Smooth muscle cell (in vitro differentiated cells): ENCODE results near the gene R3HDM4. TPM values are rescaled to one million over a fixed set of nuclear protein-coding genes. Genes with fewer than 3 reads are reported as not detected.

Source experiments
- DNase-seq: peaks from one replicate; lab custom pipeline; 2025; ENCODE audit not compliant: unreplicated experiment; lab: John Stamatoyannopoulos, UW
- H2AFZ ChIP-seq: fragments of 200-600 bp; sonication (generic); 2 replicates; pipeline ENCODE4 v1.6.0; 2016; ENCODE audit warnings: antibody characterized with exemption, low read depth, mild to moderate bottlenecking
- H3F3A ChIP-seq: fragments of 200-600 bp; sonication (generic); 2 replicates; pipeline ENCODE4 v1.6.0; 2017; ENCODE audit warnings: antibody characterized with exemption, low read depth
- H3K27ac ChIP-seq: fragments of 200-600 bp; sonication (generic); 2 replicates; pipeline ENCODE4 v1.5.1; 2016; ENCODE audit warnings: low read depth, mild to moderate bottlenecking
- H3K27me3 ChIP-seq: fragments of 200-600 bp; sonication (generic); 2 replicates; pipeline ENCODE4 v1.6.1; 2016; ENCODE audit warnings: low read depth, mild to moderate bottlenecking
- H3K36me3 ChIP-seq: fragments of 200-600 bp; sonication (generic); 2 replicates; pipeline ENCODE4 v1.5.1; 2016; ENCODE audit warnings: low read depth
- H3K4me1 ChIP-seq: fragments of 200-600 bp; sonication (generic); 2 replicates; pipeline ENCODE4 v1.5.1; 2016; ENCODE audit warnings: low read depth
- H3K4me2 ChIP-seq: fragments of 200-600 bp; sonication (generic); 2 replicates; pipeline ENCODE4 v1.6.0; 2016; ENCODE audit warnings: mild to moderate bottlenecking
- H3K4me3 ChIP-seq: fragments of 200-600 bp; sonication (generic); 2 replicates; pipeline ENCODE4 v1.5.1; 2016; ENCODE audit warnings: mild to moderate bottlenecking
- H3K79me2 ChIP-seq: fragments of 200-600 bp; sonication (generic); 2 replicates; pipeline ENCODE4 v1.6.0; 2016; ENCODE audit warnings: low read depth, mild to moderate bottlenecking
- H3K9ac ChIP-seq: fragments of 200-600 bp; sonication (generic); 2 replicates; pipeline ENCODE4 v1.6.0; 2016; ENCODE audit warnings: low read depth
- H3K9me3 ChIP-seq: fragments of 200-600 bp; sonication (generic); replicated peaks from 2 replicates; pipeline ENCODE4 v1.5.1; 2016; ENCODE audit warnings: low read depth
- H4K20me1 ChIP-seq: fragments of 200-600 bp; sonication (generic); 2 replicates; pipeline ENCODE4 v1.6.0; 2016; ENCODE audit warnings: low read depth
- CTCF ChIP-seq: fragments of 200-600 bp; sonication (generic); IDR thresholded peaks from 2 replicates; pipeline ENCODE4 v1.5.1; 2017; ENCODE audit warnings: borderline replicate concordance, mild to moderate bottlenecking, antibody characterized with exemption; ENCODE audit not compliant: insufficient read depth, poor library complexity, severe bottlenecking
- WGBS: methylation state at CpG from one replicate; pipeline ENCODE4 v1.1.7; 2016; ENCODE audit warnings: low lambda C conversion rate; 5-methylcytosine and 5-hydroxymethylcytosine counted together
- polyA plus RNA-seq: library from polyadenylated mRNA; unstranded; fragments of >200 nt; fragmentation: Nextera tagmentation; extraction: Ambion mirVana; gene quantifications from 2 replicates; pipeline ENCODE4 v1.2.1, GENCODE V29; 2016
- total RNA-seq: library from RNA; depleted of rRNA; stranded (reverse); fragments of >200 nt; gene quantifications from 2 replicates; pipeline ENCODE4 v1.2.3, GENCODE V29; 2014

The R3HDM4 gene
- total and polyA plus RNA-seq, 2 experiments from 2014 or later, result 42.3 to 69.4 TPM

GRCh38 chr19:867855-868457 is 45.1 kb downstream of the R3HDM4 start:
- Histone ChIP-seq H3K4me2 (no peak overlapping the region), H3K9me3 (no peaks in the 10 kb centered on the region), H3K27ac (no peak overlapping the region), H3F3A (no peaks in the 10 kb centered on the region), H2AFZ (no peak overlapping the region), H3K9ac (no peak overlapping the region), H3K79me2 (no peaks in the 10 kb centered on the region), H3K27me3 (peaks cover 4% of the 10 kb centered on the region), H4K20me1 (peaks cover 18% of the 10 kb centered on the region), H3K4me1 (no peaks in the 10 kb centered on the region), H3K36me3 (no peaks in the 10 kb centered on the region), H3K4me3 (no peak overlapping the region)
- no peak for DNase-seq
- 97% methylated on average over 35 of the region's 39 CpGs for WGBS
- TF ChIP-seq CTCF, result no peak

- no peaks in the 10 kb centered on the region for H3K4me1 ChIP-seq
- no peaks in the 10 kb centered on the region for H3K9me3 ChIP-seq
- no peak for TF ChIP-seq CTCF
- no peak overlapping the region for H3K4me2 ChIP-seq
- WGBS, result 94% methylated on average over 16 of the region's 16 CpGs
- peaks cover 18% of the 10 kb centered on the region for H4K20me1 ChIP-seq
- no peaks in the 10 kb centered on the region for H3F3A ChIP-seq
- H2AFZ ChIP-seq, result no peak overlapping the region
- no peak for DNase-seq
- no peak overlapping the region for H3K4me3 ChIP-seq
- H3K27ac ChIP-seq, result no peak overlapping the region
- no peaks in the 10 kb centered on the region for H3K79me2 ChIP-seq
- H3K36me3 ChIP-seq, result no peaks in the 10 kb centered on the region
- H3K27me3 ChIP-seq, result peaks cover 10% of the 10 kb centered on the region
- H3K9ac ChIP-seq, result no peak overlapping the region
These were observed 45.7 kb downstream of the R3HDM4 start for GRCh38 chr19:867301-867793.

- no peaks in the 10 kb centered on the region for H3K36me3 ChIP-seq
- H3K4me3 ChIP-seq, result no peak overlapping the region
- DNase-seq, result no peak
- no peak overlapping the region for H2AFZ ChIP-seq
- no peak overlapping the region for H3K9ac ChIP-seq
- no peak overlapping the region for H3K4me2 ChIP-seq
- H3K4me1 ChIP-seq, result no peaks in the 10 kb centered on the region
- no peaks in the 10 kb centered on the region for H3K9me3 ChIP-seq
- peaks cover 18% of the 10 kb centered on the region for H4K20me1 ChIP-seq
- peaks cover 14% of the 10 kb centered on the region for H3K27me3 ChIP-seq
- TF ChIP-seq CTCF, result no peak
- no peaks in the 10 kb centered on the region for H3F3A ChIP-seq
- H3K27ac ChIP-seq, result no peak overlapping the region
- whole genome bisulfite sequencing, result 92% methylated on average over 23 of the region's 38 CpGs
- H3K79me2 ChIP-seq, result no peaks in the 10 kb centered on the region
These were observed 46.2 kb downstream of the R3HDM4 start for GRCh38 chr19:866769-867300.

- Histone ChIP-seq H2AFZ (no peak overlapping the region), H3K4me1 (no peaks in the 10 kb centered on the region), H3K9ac (no peak overlapping the region), H3F3A (no peaks in the 10 kb centered on the region), H3K79me2 (no peaks in the 10 kb centered on the region), H3K27me3 (peaks cover 33% of the 10 kb centered on the region), H3K27ac (no peak overlapping the region), H3K4me3 (no peak overlapping the region), H3K9me3 (no peaks in the 10 kb centered on the region), H4K20me1 (no peaks in the 10 kb centered on the region), H3K36me3 (no peaks in the 10 kb centered on the region), H3K4me2 (no peak overlapping the region)
- 81% methylated on average over 7 of the region's 7 CpGs for WGBS
- DNase-seq, result no peak
- TF ChIP-seq CTCF, result no peak
These were observed 49.8 kb downstream of the R3HDM4 start for GRCh38 chr19:863315-863620.
